HepG2 (cell line): ENCODE measurements around the gene PAQR5. TPM values are rescaled to one million over a fixed set of nuclear protein-coding genes. Genes with fewer than 3 reads are reported as not detected.

ENCODE experiments used
- ARID4A ChIP-seq: sonication (generic); formaldehyde crosslinking; IDR thresholded peaks from 2 replicates; pipeline ENCODE4 v1.5.0; 2020; ENCODE audit warnings: mild to moderate bottlenecking, missing genetic modification reagents, borderline replicate concordance
- ASH2L ChIP-seq: fragments of 300-600, 200-600 bp; sonication (generic); IDR thresholded peaks from 2 replicates; pipeline ENCODE4 v1.7.0; 2017; ENCODE audit warnings: low read depth, mild to moderate bottlenecking, moderate library complexity, mixed read lengths, low read length; ENCODE audit not compliant: insufficient read length
- ATAD3A ChIP-seq: sonication (generic); formaldehyde crosslinking; IDR thresholded peaks from 2 replicates; pipeline ENCODE4 v1.4.0; 2020; ENCODE audit warnings: missing genetic modification reagents
- CENPX ChIP-seq: sonication (generic); formaldehyde crosslinking; IDR thresholded peaks from 2 replicates; pipeline ENCODE4 v1.9.0; 2021; ENCODE audit warnings: mild to moderate bottlenecking, missing genetic modification reagents, moderate library complexity
- MED8 ChIP-seq: sonication (generic); formaldehyde crosslinking; IDR thresholded peaks from 2 replicates; pipeline ENCODE4 v1.8.1; 2023; ENCODE audit warnings: mild to moderate bottlenecking, missing genetic modification reagents; ENCODE audit not compliant: insufficient replicate concordance
- SETDB1 ChIP-seq: sonication (generic); formaldehyde crosslinking; IDR thresholded peaks from 2 replicates; pipeline ENCODE4 v1.5.1; 2020; ENCODE audit warnings: missing genetic modification reagents, mild to moderate bottlenecking, borderline replicate concordance
- ZSCAN9 ChIP-seq: IDR thresholded peaks from 2 replicates; pipeline ENCODE4 v1.6.1; 2016; ENCODE audit warnings: borderline replicate concordance
- polyA plus RNA-seq, 8 experiments: library from polyadenylated mRNA; depleted of rRNA in 3 of 8; stranded (reverse) in 7 of 8; unstranded in 1 of 8; fragments of >200 nt; fragmentation: Illumina TruSeq in 4 of 8; extraction: Trizol in 4 of 8; gene quantifications; 2 replicates each; pipeline versions ENCODE4 v1.2.1 to v1.2.3, GENCODE V29; 2011 to 2016; ENCODE audit warnings: low read depth in 4 of 8, missing spikeins in 1 of 8, mixed read lengths in 1 of 8; ENCODE audit not compliant: insufficient read depth in 1 of 8
- total RNA-seq, 5 experiments: library from RNA; depleted of rRNA; stranded (reverse); fragments of >200 nt; fragmentation: Illumina TruSeq; extraction: Trizol; gene quantifications; 2 replicates each; pipeline ENCODE4 v1.2.3, GENCODE V29; 2016; ENCODE audit warnings: low read depth in 1 of 5
- TF ChIP-seq, protein P1 (sequence below): sonication (generic); formaldehyde crosslinking; IDR thresholded peaks from 2 replicates; pipeline ENCODE4 v1.4.0; 2020; ENCODE audit warnings: missing genetic modification reagents
- TF ChIP-seq, protein P2 (sequence below): IDR thresholded peaks from 2 replicates; pipeline ENCODE4 v1.4.0; 2020; ENCODE audit warnings: mild to moderate bottlenecking, missing genetic modification reagents
- TF ChIP-seq, protein P3 (sequence below): sonication (generic); formaldehyde crosslinking; IDR thresholded peaks from 2 replicates; pipeline ENCODE4 v1.5.0; 2020; ENCODE audit warnings: mild to moderate bottlenecking, missing genetic modification reagents
- TF ChIP-seq, protein P4 (sequence below): sonication (generic); formaldehyde crosslinking; IDR thresholded peaks from 2 replicates; pipeline ENCODE4 v1.4.0; 2020; ENCODE audit warnings: mild to moderate bottlenecking, low read depth, missing genetic modification reagents

The PAQR5 gene
- total and polyA plus RNA-seq, 2 of the 13 experiments (the other 11 are each of a cell fraction or from before 2014, with no cell fraction given), result 0.53 to 1.3 TPM

DNA sequence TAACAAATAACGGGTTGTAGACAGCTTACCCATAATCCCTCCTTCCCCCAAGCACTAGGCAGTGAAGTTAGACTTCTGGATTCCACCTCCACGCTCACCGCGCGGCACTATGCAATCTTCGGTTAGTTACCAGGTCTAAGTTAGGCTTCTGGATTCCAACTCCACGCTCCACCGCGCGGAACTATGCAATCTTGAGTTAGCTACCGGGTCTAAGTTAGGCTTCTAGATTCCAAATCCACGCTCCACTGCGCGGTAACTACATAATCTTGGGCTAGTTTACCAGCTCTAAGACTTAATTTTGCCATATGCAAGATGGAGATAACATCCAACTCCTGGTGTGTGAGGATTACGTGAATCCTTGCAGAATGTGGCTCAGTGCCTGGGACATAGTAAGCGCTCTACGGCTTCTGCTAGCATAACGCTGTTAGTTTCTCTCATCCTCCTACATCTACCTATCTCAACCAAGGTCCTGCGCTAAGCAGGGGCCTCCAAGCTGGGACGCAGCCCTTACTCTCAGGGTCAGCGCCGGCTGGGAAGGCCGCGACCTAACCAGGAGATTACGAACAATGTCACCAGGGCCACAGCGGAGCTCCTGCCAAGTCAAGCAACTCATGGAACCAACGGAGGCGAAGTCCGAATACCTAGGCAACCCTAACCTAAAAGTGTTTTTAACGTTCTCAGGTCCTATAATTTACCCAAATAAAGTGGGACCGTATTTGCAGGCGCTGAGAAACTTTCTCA is 153.4 kb downstream of the PAQR5 start (continued):
- TF ChIP-seq ARID4A (CRISPR knock-in tag) (no peak), CENPX (CRISPR knock-in tag) (no peak), ASH2L (peak; percentile 18), ATAD3A (CRISPR knock-in tag) (no peak), SETDB1 (CRISPR knock-in tag) (no peak), ZSCAN9 (0 out of 2 replicates have a peak, but pooled peaks have one; percentile 16), MED8 (no peak)
- TF ChIP-seq, protein P1, sequence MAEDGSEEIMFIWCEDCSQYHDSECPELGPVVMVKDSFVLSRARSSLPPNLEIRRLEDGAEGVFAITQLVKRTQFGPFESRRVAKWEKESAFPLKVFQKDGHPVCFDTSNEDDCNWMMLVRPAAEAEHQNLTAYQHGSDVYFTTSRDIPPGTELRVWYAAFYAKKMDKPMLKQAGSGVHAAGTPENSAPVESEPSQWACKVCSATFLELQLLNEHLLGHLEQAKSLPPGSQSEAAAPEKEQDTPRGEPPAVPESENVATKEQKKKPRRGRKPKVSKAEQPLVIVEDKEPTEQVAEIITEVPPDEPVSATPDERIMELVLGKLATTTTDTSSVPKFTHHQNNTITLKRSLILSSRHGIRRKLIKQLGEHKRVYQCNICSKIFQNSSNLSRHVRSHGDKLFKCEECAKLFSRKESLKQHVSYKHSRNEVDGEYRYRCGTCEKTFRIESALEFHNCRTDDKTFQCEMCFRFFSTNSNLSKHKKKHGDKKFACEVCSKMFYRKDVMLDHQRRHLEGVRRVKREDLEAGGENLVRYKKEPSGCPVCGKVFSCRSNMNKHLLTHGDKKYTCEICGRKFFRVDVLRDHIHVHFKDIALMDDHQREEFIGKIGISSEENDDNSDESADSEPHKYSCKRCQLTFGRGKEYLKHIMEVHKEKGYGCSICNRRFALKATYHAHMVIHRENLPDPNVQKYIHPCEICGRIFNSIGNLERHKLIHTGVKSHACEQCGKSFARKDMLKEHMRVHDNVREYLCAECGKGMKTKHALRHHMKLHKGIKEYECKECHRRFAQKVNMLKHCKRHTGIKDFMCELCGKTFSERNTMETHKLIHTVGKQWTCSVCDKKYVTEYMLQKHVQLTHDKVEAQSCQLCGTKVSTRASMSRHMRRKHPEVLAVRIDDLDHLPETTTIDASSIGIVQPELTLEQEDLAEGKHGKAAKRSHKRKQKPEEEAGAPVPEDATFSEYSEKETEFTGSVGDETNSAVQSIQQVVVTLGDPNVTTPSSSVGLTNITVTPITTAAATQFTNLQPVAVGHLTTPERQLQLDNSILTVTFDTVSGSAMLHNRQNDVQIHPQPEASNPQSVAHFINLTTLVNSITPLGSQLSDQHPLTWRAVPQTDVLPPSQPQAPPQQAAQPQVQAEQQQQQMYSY (CRISPR knock-in tag), result no peak
- TF ChIP-seq, protein P2, sequence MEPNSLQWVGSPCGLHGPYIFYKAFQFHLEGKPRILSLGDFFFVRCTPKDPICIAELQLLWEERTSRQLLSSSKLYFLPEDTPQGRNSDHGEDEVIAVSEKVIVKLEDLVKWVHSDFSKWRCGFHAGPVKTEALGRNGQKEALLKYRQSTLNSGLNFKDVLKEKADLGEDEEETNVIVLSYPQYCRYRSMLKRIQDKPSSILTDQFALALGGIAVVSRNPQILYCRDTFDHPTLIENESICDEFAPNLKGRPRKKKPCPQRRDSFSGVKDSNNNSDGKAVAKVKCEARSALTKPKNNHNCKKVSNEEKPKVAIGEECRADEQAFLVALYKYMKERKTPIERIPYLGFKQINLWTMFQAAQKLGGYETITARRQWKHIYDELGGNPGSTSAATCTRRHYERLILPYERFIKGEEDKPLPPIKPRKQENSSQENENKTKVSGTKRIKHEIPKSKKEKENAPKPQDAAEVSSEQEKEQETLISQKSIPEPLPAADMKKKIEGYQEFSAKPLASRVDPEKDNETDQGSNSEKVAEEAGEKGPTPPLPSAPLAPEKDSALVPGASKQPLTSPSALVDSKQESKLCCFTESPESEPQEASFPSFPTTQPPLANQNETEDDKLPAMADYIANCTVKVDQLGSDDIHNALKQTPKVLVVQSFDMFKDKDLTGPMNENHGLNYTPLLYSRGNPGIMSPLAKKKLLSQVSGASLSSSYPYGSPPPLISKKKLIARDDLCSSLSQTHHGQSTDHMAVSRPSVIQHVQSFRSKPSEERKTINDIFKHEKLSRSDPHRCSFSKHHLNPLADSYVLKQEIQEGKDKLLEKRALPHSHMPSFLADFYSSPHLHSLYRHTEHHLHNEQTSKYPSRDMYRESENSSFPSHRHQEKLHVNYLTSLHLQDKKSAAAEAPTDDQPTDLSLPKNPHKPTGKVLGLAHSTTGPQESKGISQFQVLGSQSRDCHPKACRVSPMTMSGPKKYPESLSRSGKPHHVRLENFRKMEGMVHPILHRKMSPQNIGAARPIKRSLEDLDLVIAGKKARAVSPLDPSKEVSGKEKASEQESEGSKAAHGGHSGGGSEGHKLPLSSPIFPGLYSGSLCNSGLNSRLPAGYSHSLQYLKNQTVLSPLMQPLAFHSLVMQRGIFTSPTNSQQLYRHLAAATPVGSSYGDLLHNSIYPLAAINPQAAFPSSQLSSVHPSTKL, result no peak
- TF ChIP-seq, protein P3, sequence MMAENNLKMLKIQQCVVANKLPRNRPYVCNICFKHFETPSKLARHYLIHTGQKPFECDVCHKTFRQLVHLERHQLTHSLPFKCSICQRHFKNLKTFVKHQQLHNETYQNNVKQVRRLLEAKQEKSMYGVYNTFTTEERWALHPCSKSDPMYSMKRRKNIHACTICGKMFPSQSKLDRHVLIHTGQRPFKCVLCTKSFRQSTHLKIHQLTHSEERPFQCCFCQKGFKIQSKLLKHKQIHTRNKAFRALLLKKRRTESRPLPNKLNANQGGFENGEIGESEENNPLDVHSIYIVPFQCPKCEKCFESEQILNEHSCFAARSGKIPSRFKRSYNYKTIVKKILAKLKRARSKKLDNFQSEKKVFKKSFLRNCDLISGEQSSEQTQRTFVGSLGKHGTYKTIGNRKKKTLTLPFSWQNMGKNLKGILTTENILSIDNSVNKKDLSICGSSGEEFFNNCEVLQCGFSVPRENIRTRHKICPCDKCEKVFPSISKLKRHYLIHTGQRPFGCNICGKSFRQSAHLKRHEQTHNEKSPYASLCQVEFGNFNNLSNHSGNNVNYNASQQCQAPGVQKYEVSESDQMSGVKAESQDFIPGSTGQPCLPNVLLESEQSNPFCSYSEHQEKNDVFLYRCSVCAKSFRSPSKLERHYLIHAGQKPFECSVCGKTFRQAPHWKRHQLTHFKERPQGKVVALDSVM, result no peak
- TF ChIP-seq, protein P4, sequence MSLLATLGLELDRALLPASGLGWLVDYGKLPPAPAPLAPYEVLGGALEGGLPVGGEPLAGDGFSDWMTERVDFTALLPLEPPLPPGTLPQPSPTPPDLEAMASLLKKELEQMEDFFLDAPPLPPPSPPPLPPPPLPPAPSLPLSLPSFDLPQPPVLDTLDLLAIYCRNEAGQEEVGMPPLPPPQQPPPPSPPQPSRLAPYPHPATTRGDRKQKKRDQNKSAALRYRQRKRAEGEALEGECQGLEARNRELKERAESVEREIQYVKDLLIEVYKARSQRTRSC (CRISPR knock-in tag), result peak; percentile 36; the same call in 1 of the 2 replicates
